NCI-H1048 (cell line): ENCODE measurements around the gene FBXW4.

ENCODE experiments used
- DNase-seq: peaks from one replicate; lab custom pipeline; 2025; lab: John Stamatoyannopoulos, UW

The FBXW4 gene, protein sequence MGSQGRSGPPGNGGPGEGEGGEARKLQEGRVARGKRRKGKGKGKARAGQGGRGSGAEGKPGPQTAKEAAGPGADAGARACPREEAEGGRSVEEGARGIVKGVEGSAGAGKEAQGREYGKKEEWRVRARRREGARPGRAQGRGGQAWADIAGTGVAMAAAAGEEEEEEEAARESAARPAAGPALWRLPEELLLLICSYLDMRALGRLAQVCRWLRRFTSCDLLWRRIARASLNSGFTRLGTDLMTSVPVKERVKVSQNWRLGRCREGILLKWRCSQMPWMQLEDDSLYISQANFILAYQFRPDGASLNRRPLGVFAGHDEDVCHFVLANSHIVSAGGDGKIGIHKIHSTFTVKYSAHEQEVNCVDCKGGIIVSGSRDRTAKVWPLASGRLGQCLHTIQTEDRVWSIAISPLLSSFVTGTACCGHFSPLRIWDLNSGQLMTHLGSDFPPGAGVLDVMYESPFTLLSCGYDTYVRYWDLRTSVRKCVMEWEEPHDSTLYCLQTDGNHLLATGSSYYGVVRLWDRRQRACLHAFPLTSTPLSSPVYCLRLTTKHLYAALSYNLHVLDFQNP

DNA sequence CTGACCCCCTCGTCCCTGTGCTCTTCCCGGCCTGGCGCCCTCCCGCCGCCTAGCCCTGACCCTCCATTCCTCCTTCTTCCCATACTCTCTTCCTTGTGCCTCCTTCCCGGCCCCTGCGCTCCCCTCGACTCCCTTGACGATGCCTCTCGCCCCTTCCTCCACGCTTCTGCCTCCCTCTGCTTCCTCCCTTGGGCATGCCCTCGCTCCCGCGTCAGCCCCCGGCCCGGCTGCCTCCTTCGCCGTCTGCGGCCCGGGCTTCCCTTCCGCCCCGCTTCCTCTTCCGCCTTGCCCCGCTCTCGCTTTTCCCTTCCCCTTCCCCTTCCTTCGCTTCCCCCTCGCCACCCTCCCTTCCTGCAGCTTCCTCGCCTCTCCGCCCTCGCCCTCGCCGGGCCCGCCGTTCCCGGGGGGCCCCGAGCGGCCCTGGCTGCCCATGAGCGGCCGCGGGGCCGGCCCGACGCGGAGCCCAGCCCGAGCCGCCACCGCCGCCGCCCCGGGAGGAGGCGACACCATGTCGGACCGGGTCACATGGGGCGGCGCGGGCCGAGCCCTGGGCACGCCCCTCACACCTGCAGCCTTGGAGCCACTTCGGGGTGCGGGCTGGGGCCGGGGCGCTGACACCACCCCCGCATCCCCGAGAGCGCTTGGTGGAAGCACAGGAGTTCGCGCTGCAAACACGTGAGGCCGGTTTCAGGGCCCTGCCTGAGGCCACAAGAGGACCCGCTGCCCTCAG is at the start of gene FBXW4:
Gene FBXW4 (minus strand): TSS at position 497 of the 730 bp plus-strand sequence. CDS start 65 bp downstream, at position 432.
- DNase-seq: no peak

- no peak for DNase-seq
These were observed 49.3 kb upstream of the FBXW4 start for GRCh38 chr10:101744267-101744666.

GRCh38 chr10:101741938-101742337 is 47.0 kb upstream of the FBXW4 start:
- no peak for DNase-seq

DNA sequence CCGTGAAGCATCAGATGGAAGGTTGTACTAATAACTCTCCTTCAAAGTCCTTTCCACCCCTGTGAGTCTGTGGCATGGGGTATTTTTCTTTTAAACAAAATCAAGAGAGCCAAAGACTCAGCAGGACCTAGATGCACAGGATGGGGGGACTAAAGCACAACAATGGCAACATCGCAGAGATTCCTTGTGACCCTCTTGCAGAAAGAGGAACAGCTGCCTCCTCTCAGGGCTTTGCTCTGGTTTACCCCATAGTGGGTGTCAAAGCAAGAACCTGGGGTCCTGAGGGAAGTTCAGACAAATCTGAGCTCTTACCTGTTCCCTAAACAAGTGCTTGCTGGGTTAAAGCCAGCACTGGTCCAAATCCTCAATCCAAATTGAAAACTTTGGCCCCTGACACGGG is 41.7 kb upstream of the FBXW4 start:
- DNase-seq: no peak

DNA sequence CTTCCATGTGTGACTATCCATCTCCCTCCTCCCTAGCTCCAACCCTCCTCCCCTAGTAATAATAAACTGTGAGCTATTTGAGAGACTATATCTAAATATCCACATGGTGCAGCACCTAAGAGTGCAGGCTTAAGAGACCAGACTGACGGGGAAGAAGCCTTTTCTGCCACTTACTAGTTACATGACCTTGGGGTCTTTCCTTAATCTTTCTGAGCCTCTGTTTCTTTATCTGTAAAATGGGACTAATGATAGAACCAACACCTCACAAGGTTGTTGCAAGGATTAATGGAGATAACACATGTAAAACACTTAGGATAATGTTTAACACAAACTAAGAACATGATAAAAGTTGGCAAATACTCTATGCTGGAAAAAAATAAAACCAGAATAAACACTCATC is 37.1 kb upstream of the FBXW4 start:
- DNase-seq: no peak

DNA sequence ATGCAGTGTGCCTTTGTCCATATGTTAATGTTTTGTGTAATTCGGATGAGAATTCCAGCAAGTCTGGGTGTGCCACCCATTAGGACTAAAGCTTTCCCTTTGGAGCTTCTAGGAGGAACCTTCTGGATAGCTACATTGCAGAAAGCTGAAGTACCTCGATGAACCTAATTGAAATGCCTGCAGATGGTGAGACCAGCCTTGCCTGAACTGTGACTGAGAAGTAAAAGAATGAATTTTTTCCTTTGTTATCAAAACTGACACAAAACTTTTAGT is 31.1 kb upstream of the FBXW4 start:
- DNase-seq: no peak

DNA sequence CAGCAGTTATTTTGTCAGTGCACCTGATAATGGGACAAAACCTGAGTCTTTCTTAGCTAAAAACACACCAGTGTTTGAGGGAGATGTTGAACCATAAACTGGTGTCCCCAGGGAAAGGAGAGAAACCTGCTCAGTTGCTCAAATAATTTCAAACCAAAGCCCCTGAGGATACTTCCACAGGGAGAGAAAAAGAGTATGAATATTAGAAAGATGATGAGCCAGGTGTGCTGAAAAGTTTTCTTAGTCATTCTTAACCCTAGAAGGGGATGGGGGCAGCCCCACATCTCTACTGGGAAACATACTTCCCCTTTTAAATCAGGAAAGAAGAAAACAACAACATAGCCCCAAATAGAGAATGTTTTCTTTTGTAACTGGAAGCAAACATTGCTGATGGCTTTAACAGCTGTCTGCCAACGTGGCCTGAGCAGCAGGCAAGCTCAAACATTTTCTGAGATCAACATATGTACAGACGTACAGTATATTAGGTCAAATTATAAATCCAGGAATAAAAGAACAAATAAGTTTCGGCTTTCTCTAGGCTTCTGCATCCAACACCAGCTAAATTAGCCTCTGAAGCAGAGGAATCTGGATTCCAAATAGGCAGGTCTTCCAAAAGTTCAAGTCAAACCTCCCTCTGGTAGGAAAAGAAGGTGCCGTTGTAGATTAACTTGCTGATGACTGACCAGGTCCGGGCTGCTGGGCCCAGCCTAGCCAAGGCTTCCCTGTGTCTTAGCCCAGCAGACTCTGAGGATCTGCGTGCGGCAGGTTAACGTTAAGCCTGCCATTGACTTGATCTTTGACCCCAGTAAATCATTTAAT is 30.5 kb upstream of the FBXW4 start:
- DNase-seq: no peak

DNA sequence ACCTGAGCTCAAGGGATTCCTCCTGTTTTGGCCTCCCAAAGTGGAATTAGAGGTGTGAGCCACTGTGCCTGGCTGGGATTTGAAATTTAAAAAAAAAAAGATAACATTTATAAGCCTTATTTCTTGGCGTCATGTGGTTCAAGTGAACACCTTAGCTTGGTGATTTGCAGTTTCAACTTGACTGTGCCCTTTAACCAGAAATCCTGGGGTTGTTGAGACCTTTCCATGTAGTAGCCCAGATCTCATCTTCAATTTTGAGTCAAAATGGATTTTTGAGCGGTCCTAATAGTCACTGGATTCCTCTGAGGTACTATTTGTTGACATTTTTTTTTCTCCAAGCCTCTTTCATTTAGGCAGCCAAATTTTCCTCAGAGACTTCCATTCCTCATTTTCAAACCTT is 29.5 kb upstream of the FBXW4 start:
- DNase-seq: no peak

- DNase-seq: no peak
These were observed 28.2 kb upstream of the FBXW4 start for GRCh38 chr10:101723176-101723575.

DNA sequence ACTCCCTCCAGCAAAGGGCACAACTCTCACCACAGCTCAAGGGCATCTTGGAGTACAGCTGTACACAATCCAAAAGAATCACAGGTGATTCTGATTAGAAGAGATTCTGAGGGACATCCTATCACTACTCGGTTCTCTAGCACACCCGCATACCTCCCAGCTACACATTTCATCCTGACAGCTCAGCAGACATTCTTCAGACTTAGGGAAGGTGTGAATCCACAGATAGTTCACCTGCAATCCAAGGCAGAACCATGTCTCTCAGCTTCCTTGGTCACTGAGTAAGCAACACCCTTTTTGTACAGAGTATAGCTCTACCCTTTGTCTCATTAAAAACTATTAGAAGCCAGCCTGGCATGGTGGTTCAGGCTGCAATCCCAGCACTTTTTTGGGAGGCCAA is 26.8 kb upstream of the FBXW4 start:
- no peak for DNase-seq

DNA sequence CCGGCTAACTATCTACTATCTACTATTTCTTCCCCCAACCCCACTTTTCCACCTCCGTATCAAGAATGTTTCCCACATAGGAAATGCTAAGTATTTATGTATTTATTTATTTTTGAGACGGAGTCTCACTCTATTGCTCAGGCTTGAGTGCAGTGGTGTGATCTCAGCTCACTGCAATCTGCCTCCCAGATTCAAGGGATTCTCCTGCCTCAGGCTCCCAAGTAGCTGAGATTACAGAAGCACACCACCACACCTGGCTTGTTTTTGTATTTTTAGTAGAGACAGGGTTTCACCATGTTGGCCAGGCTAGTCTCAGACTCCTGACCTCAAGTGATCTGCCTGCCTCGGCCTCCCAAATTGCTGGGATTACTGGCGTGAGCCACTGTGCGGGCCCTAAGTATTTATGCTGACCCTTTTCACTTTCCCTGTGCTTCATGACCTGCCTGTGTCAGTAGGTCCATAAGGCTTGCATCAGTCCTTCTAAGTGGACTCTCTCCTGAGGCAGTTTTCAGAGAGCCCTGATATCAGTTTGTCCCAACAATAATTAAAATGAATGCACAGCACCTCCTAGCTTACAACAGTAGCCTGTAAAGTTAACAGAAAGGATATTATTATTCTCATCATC is 25.7 kb upstream of the FBXW4 start:
- no peak for DNase-seq

DNA sequence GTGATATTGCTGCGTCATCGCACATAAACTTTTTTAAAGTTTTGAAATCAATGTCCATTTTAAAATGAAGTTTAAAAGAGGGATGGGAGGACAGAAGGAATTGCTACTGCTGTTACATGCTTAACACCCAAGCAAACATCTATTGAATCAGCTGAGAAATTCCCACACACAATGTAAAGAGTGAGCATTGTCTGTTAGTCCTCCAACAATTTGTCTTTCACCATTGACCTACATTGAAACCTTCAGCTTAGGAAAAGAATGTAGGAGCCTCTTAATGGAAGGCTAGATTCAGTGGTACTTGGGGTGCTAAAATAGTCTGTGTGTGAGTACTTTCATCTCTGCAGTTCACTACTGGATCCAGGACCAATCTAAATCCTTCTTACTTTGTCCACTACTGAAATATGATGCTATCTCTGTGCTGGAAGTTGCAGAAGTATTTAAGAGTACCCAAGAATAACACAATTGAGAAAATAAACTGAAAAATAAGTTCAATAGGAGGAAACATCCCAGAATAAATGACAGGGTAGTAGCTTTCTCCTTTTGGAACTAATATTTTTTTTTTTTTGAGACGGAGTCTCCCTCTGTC is 23.8 kb upstream of the FBXW4 start:
- DNase-seq: no peak

DNA sequence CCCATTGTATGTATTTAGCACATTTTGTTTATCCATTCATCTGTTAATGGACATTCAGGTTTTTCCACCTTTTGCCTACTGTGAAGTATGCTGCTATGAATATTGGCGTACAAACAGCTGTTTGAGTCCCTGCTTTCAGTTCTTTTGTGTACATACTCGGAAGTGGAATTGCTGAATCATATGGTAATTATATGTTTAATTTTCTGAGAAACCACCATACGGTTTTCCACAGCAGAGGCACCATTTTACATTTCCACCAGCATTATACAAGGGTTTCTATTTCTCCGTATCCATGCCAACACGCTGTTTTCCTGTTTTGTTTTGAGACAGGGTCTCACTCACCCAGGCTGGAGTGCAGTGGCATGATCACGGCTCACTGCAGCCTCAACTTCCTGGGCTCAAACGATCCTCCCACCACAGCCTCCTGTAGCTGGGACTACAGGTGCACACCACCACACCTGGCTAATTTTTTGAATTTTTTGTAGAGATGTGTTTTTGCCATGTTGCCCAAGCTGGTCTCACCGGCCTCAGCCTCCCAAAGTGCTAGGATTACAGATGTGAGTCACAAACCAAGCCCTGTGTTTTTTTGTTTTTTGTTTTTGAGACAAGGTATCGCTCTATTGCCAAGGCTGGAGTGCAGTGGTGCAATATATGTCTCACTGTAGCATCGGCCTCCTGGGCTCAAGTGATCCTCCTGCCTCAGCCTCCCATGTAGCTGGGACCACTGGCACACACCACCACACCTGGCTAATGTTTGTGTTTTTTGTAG is 22.1 kb upstream of the FBXW4 start:
- DNase-seq: peak; percentile 85

- no peak for DNase-seq
These were observed 18.0 kb upstream of the FBXW4 start for GRCh38 chr10:101712997-101713396.

- no peak for DNase-seq
These were observed 15.8 kb upstream of the FBXW4 start for GRCh38 chr10:101710793-101711192.

- DNase-seq: no peak
These were observed 15.2 kb upstream of the FBXW4 start for GRCh38 chr10:101710059-101710695.

GRCh38 chr10:101709359-101710058 is 14.5 kb upstream of the FBXW4 start:
- DNase-seq: no peak

DNA sequence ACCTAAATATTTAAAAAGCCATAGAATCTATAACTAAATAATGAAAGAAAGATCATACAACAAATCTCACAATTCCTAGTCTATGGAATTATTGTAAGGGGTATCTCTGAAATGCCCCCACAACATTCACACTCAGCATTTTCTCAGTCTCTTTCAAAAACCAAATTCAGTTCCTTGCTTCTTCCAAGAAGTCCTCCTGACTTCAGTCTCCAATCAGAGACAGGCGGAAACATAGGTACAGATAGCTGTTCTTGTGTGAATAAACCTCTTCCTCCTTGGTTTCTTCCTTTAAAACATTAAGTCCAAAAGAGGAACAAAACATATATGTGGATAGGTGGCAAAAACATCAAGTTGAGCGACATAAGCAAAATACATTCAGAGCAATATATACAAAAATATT is 13.9 kb upstream of the FBXW4 start:
- DNase-seq: no peak

DNA sequence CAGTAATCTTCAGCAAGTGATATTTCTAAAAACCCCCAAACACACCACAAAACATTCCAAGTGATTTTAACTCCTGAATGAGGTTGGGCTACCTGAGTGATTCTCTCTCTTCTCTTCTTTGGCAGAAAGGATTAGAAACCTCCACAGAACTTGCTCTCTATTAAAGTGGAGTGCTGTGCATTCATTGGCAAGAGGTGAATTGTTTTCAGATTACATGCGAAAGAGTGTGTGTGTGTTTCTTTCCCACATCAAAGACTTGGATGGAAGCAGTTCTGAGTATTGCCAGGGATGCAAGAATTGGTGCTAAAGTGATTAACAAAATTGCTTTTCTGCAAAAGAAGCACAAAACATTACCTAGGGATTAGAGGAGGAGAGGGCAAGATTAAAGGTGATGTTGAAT is 13.1 kb upstream of the FBXW4 start:
- no peak for DNase-seq

DNA sequence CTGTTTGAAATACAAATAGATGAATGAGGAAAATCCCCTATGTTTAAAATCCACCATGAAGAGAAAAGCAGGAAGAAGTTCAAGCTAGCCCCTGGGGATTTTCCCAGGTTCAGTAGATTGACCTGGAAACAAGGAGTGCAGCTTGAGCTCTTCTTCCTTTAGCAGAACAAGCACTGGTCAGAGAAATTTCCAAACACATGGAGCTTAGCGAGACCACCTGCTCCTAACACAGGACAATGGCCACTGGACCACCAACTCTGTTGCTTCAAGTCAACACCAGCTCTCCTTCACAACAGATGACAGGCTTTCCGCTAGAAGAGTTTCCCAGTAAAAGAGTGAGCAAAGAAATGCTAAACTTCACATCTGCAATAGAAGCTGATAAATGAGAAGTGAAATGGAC is 9.4 kb upstream of the FBXW4 start:
- DNase-seq: no peak
